ENCODE results near the gene NSD1.

- TF ChIP-seq POLR2AphosphoS5 (IDR thresholded peaks at IDR 0.05) (no peak), CTCF (IDR thresholded peaks at IDR 0.05) (no peak), POLR2A (IDR thresholded peaks at IDR 0.05) (no peak)
These were observed 215.7 kb downstream of the NSD1 start for GRCh38 chr5:177349362-177349647.

Data from gastroesophageal sphincter (tissue), 3 donors.